Pancreas (tissue), 10 donors: ENCODE results near the gene MBOAT2. TPM values are rescaled to one million over a fixed set of nuclear protein-coding genes. Genes with fewer than 3 reads are reported as not detected.

Source experiments
- ATAC-seq, 4 donors: fragments of 200-7000 bp; cut with Tn5 transposase; one replicate each; pipeline versions ENCODE4 v1.8.0 to v1.9.1; 2020; ENCODE audit warnings: mild to moderate bottlenecking in 4 of 4, moderate library complexity in 4 of 4
- DNase-seq, 6 donors: peaks; one replicate each; pipeline ENCODE4 v3.0.0-alpha.2; 2020
- FAIRE-seq: peaks from 2 replicates; lab custom pipeline; 2012; peaks lifted over from hg19 to GRCh38; lab: Jason Lieb, UNC
- H3K27ac ChIP-seq, 4 donors: fragments of 200-600 bp; sonication (generic); 1 replicate in 3 of 4; 2 replicates in 1 of 4; pipeline versions ENCODE4 v1.5.0 to v1.8.0; 2020
- H3K27me3 ChIP-seq, 4 donors: fragments of 200-600 bp; one replicate each; pipeline ENCODE4 v1.8.0; 2021
- H3K36me3 ChIP-seq, 3 donors: fragments of 200-600 bp; sonication (generic) in 1 of 3; one replicate each; pipeline versions ENCODE4 v1.5.0 to v1.8.0; 2020 to 2021
- H3K4me1 ChIP-seq, 3 donors: fragments of 200-600 bp; one replicate each; pipeline ENCODE4 v1.8.0; 2021
- H3K4me3 ChIP-seq, 4 donors: fragments of 200-600 bp; sonication (generic) in 2 of 4; one replicate each; pipeline versions ENCODE4 v1.5.0 to v1.8.0; 2020 to 2021
- H3K9me3 ChIP-seq, 4 donors: fragments of 200-600 bp; one replicate each; pipeline ENCODE4 v1.8.0; 2021
- WGBS, 2 donors: extraction: QIAGEN DNeasy Blood & Tissue Kit; methylation state at CpG; one replicate each; pipeline ENCODE4 v1.1.7; 2013; 5-methylcytosine and 5-hydroxymethylcytosine counted together
- intact Hi-C, 3 donors: fragments of 100-400 bp; cut with DNase I; formaldehyde crosslinking; loops; one replicate each; pipeline versions ENCODE4 v1.11.1 to v1.14.2; 2022
- polyA plus RNA-seq, 2 donors: library from polyadenylated mRNA; stranded (reverse); fragments of 200-250 nt; gene quantifications; one replicate each; pipeline ENCODE4 v1.2.3, GENCODE V29; 2013
- total RNA-seq, 6 donors: library from RNA; stranded (reverse); fragmentation: NEBNext Ultra II Directional in 4 of 6; extraction: Animal tissue kit (Norgen Biotek cat#: 25700) in 4 of 6; gene quantifications; one replicate each; pipeline versions ENCODE4 v1.2.1 to v1.2.4, GENCODE V29; 2021 to 2023
- TF ChIP-seq, protein P1 (sequence below), 4 donors: fragments of 200-600 bp; sonication (generic) in 3 of 4; IDR thresholded peaks; one replicate each; pipeline versions ENCODE4 v1.5.0 to v1.8.0; 2021; ENCODE audit warnings: antibody characterized with exemption in 4 of 4
- donor health status: healthy with polysubstance abuse.
- donor health status: DM: no; HTN: no; CAD: no; lungs with moderate emphysema.
- donor health status: DM: no; HTN: no; CAD: no.
- donor health status: control.
- donor health status: control.
- donor health status: Bipolar disorder and iron deficiency.
- donor health status: DM: yes; HTN: yes; CAD: no.
- donor health status: DM: no; HTN: no; CAD: no.
- donor health status: DM: no; HTN: no; CAD: no.
- donor health status: DM: yes; HTN: yes; CAD: no.

The MBOAT2 gene
- total and polyA plus RNA-seq, 8 donors: 1.2 to 5.7 (median 2.5) TPM

DNA sequence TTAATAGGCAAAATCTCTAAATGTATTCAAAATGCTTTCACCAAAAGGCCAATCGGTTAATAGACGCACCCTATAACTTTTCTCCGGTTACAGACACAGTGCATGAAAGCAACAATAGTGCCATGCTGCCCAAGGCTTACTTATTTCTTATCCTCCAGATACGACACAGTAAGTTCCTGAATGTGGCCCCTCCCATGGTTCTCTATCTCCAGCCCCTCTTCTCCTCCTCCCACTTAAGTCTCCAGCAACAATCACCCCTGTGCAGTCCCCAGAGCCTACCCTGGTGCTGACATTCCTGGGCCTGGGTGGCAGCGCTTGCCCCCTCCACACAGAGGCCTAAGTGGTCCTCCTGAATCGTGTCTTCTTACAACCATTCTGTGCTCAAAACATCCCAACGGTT lies 169.6 kb downstream of the MBOAT2 start:
- Histone ChIP-seq H3K9me3 (no peaks in the 10 kb centered on the region), H3K27ac (no peak overlapping the region), H3K4me3 (no peak overlapping the region), H3K27me3 (no peaks in the 10 kb centered on the region), H3K36me3 (no peaks in the 10 kb centered on the region), H3K4me1 (peaks cover 0 to 11% (median 7%) of the 10 kb centered on the region in 3 donors)
- DNase-seq (no peak), FAIRE-seq (no peak), ATAC-seq (no peak)
- WGBS, 2 donors: 88 to 92% methylated on average over 7 of the region's 7 CpGs
- TF ChIP-seq, protein P1, sequence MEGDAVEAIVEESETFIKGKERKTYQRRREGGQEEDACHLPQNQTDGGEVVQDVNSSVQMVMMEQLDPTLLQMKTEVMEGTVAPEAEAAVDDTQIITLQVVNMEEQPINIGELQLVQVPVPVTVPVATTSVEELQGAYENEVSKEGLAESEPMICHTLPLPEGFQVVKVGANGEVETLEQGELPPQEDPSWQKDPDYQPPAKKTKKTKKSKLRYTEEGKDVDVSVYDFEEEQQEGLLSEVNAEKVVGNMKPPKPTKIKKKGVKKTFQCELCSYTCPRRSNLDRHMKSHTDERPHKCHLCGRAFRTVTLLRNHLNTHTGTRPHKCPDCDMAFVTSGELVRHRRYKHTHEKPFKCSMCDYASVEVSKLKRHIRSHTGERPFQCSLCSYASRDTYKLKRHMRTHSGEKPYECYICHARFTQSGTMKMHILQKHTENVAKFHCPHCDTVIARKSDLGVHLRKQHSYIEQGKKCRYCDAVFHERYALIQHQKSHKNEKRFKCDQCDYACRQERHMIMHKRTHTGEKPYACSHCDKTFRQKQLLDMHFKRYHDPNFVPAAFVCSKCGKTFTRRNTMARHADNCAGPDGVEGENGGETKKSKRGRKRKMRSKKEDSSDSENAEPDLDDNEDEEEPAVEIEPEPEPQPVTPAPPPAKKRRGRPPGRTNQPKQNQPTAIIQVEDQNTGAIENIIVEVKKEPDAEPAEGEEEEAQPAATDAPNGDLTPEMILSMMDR (IDR thresholded peaks at IDR 0.05): no peak
- intact Hi-C loops: no loop called here

- FAIRE-seq (no peak), DNase-seq (no peak), ATAC-seq (no peak)
- TF ChIP-seq, protein P1 (IDR thresholded peaks at IDR 0.05): no peak
- Histone ChIP-seq H3K4me1 (peaks cover 0 to 11% (median 7%) of the 10 kb centered on the region in 3 donors), H3K4me3 (no peak overlapping the region), H3K27me3 (no peaks in the 10 kb centered on the region), H3K36me3 (no peaks in the 10 kb centered on the region), H3K9me3 (no peaks in the 10 kb centered on the region), H3K27ac (no peak overlapping the region)
- intact Hi-C loops: no loop called here
- WGBS, 2 donors: 93 to 96% methylated on average over 2 of the region's 2 CpGs
Measured at GRCh38 chr2:8831516-8831915, 172.0 kb downstream of the MBOAT2 start.

GRCh38 chr2:8827729-8828128 lies 175.8 kb downstream of the MBOAT2 start:
- intact Hi-C loops: no loop called here
- TF ChIP-seq, protein P1 (IDR thresholded peaks at IDR 0.05): no peak
- Histone ChIP-seq H3K36me3 (no peaks in the 10 kb centered on the region), H3K27ac (no peak overlapping the region), H3K4me1 (peaks cover 0 to under 1% (median 0%) of the 10 kb centered on the region in 3 donors), H3K4me3 (no peak overlapping the region), H3K9me3 (no peaks in the 10 kb centered on the region), H3K27me3 (no peaks in the 10 kb centered on the region)
- WGBS, 2 donors: 83 to 91% methylated on average over 2 of the region's 2 CpGs
- ATAC-seq (no peak), FAIRE-seq (no peak), DNase-seq (no peak)

DNA sequence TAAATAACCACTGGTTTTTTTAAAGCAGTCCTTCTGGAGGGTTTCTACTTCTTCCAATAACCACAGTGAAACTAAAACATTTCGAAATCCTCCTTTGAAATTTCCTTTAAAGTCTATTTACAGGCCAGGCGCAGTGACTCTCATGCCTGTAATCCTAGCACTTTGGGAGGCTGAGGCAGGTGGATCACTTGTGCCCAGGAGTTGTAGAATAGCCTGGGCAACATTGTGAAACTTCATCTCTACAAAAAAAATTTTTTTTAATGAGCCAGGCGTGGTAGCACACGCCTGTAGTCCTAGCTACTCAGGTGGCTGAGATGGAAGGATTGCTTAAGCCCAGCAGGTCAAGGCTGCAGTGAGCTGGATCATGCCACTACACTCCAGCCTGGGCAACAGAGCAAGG lies 181.3 kb downstream of the MBOAT2 start:
- H3K27ac ChIP-seq: no peak overlapping the region
- intact Hi-C loops: no loop called here
- no peaks in the 10 kb centered on the region for H3K9me3 ChIP-seq
- H3K4me1 ChIP-seq: peaks cover 0 to 18% (median 13%) of the 10 kb centered on the region in 3 donors
- DNase-seq: no peak
- TF ChIP-seq, protein P1 (IDR thresholded peaks at IDR 0.05): no peak
- H3K27me3 ChIP-seq: no peaks in the 10 kb centered on the region
- peak in 2 of 4 donors; percentile 24 to 54 for ATAC-seq
- H3K36me3 ChIP-seq: no peaks in the 10 kb centered on the region
- H3K4me3 ChIP-seq: no peak overlapping the region
- no peak for FAIRE-seq
- WGBS, 2 donors: 86 to 87% methylated on average over 4 of the region's 4 CpGs
